Activated naive CD4-positive, alpha-beta T cell treated with anti-CD3 and anti-CD28 coated beads, Interleukin-2, amount 50 U/mL, for 24 hours (primary cell): ENCODE results near the gene SCAMP5.

Experiments
- H3K27ac Mint-ChIP-seq: one replicate; pipeline ENCODE4 v1.8.0; 2021; ENCODE audit warnings: mild to moderate bottlenecking, mixed read lengths
- H3K27me3 Mint-ChIP-seq: one replicate; pipeline ENCODE4 v1.8.0; 2021; ENCODE audit warnings: mixed read lengths
- H3K36me3 Mint-ChIP-seq: one replicate; pipeline ENCODE4 v1.8.0; 2021; ENCODE audit warnings: mixed read lengths
- H3K4me1 Mint-ChIP-seq: one replicate; pipeline ENCODE4 v1.8.0; 2021; ENCODE audit warnings: mixed read lengths
- H3K4me3 Mint-ChIP-seq: one replicate; pipeline ENCODE4 v1.8.0; 2021; ENCODE audit warnings: mild to moderate bottlenecking, mixed read lengths
- H3K9me3 Mint-ChIP-seq: one replicate; pipeline ENCODE4 v1.8.0; 2021; ENCODE audit warnings: mixed read lengths

The SCAMP5 gene

GRCh38 chr15:74995779-74996765 lies 709 bp downstream of the SCAMP5 start:
- Mint-ChIP-seq H3K27me3 (peaks cover 4% of the 10 kb centered on the region), H3K4me3 (peak overlapping the region; percentile 93), H3K27ac (peak overlapping the region; percentile 23), H3K9me3 (no peaks in the 10 kb centered on the region), H3K4me1 (peaks cover 16% of the 10 kb centered on the region), H3K36me3 (no peaks in the 10 kb centered on the region)

- no peak overlapping the region for H3K27ac Mint-ChIP-seq
Measured at GRCh38 chr15:74997141-74997540, 1.8 kb downstream of the SCAMP5 start.

DNA sequence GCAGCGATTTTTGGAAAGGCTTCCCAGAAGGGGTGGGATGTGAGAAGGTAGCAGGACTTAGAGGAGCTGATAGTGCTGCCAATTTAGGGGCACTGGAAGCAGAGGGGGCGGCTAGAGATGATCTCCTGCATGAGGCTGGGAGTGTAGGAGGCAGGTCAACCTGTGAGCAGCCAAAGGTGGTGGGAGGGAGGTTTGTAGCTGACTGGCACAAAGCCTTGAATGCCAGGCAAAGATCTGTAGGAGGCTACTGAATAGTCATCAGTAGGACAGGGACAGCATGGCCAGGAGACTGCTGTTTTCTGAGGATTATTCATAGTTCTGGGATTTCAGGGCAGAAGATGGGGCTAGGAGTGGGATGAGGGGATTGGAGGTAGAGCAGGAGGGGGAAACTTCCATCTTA lies 2.2 kb downstream of the SCAMP5 start:
- peaks cover 4% of the 10 kb centered on the region for H3K27me3 Mint-ChIP-seq
- H3K9me3 Mint-ChIP-seq: no peaks in the 10 kb centered on the region
- no peak overlapping the region for H3K27ac Mint-ChIP-seq
- no peak overlapping the region for H3K4me3 Mint-ChIP-seq
- no peaks in the 10 kb centered on the region for H3K36me3 Mint-ChIP-seq
- H3K4me1 Mint-ChIP-seq: peaks cover 16% of the 10 kb centered on the region

More at GRCh38 chr15:74997141-74997540, 1.8 kb downstream of the SCAMP5 start:
- peaks cover 4% of the 10 kb centered on the region for H3K27me3 Mint-ChIP-seq
- H3K4me3 Mint-ChIP-seq: no peak overlapping the region
- H3K36me3 Mint-ChIP-seq: no peaks in the 10 kb centered on the region
- H3K9me3 Mint-ChIP-seq: no peaks in the 10 kb centered on the region
- peaks cover 16% of the 10 kb centered on the region for H3K4me1 Mint-ChIP-seq

GRCh38 chr15:75001310-75001709 lies 5.9 kb downstream of the SCAMP5 start:
- peaks cover 5% of the 10 kb centered on the region for H3K4me1 Mint-ChIP-seq
- H3K27me3 Mint-ChIP-seq: peaks cover 3% of the 10 kb centered on the region
- H3K27ac Mint-ChIP-seq: no peak overlapping the region
- no peaks in the 10 kb centered on the region for H3K36me3 Mint-ChIP-seq
- H3K4me3 Mint-ChIP-seq: no peak overlapping the region
- no peaks in the 10 kb centered on the region for H3K9me3 Mint-ChIP-seq

DNA sequence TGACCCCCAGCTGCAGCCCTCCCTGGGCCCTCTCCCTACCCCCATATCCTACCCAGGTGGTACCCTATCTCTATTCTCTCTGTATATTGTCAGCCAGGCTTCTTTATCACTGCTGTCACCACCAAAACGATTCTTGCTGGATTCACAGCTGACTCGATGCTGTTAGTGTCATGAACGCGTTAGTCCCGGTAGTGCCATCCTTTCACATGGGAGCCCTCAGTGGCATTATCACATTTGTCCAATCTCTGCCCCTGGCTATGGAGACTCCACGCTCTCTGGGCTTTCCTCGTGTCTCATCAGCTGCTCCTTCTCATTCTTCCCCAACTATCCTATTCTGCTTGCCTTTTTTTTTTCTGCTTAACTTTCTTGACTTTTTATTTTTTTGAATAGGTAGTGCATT lies 7.0 kb downstream of the SCAMP5 start:
- no peaks in the 10 kb centered on the region for H3K36me3 Mint-ChIP-seq
- peak overlapping the region; percentile 11 for H3K27ac Mint-ChIP-seq
- no peaks in the 10 kb centered on the region for H3K9me3 Mint-ChIP-seq
- no peaks in the 10 kb centered on the region for H3K4me1 Mint-ChIP-seq
- H3K4me3 Mint-ChIP-seq: no peak overlapping the region
- H3K27me3 Mint-ChIP-seq: peaks cover 2% of the 10 kb centered on the region

DNA sequence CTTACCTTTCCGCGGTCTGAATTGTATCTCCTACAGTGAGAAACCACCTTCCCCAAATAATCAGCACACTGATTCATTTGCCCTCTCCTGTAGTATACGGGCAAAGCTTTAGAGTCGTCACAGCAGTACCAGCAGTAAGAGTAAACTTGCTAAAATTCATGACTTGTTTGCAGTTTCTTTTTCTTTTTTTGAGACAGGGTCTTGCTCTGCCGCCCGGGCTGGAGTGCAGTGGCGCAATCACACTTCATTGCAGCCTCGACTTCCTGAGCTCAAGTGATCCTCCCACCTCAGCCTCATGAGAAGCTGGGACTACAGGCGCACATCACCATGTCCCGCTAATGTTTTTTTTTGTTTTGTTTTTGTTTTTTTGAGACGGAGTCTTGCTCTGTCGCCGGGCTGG lies 11.9 kb downstream of the SCAMP5 start:
- Mint-ChIP-seq H3K4me1 (peaks cover 5% of the 10 kb centered on the region), H3K4me3 (no peak overlapping the region), H3K36me3 (peaks cover 3% of the 10 kb centered on the region), H3K27ac (no peak overlapping the region), H3K27me3 (no peaks in the 10 kb centered on the region), H3K9me3 (no peaks in the 10 kb centered on the region)

GRCh38 chr15:75008221-75008625 lies 12.9 kb downstream of the SCAMP5 start:
- Mint-ChIP-seq H3K4me3 (no peak overlapping the region), H3K27ac (no peak overlapping the region), H3K4me1 (peaks cover 5% of the 10 kb centered on the region), H3K9me3 (no peaks in the 10 kb centered on the region), H3K36me3 (peaks cover 3% of the 10 kb centered on the region), H3K27me3 (no peaks in the 10 kb centered on the region)

- Mint-ChIP-seq H3K27me3 (no peaks in the 10 kb centered on the region), H3K9me3 (no peaks in the 10 kb centered on the region), H3K4me3 (no peak overlapping the region), H3K27ac (no peak overlapping the region), H3K4me1 (peaks cover 5% of the 10 kb centered on the region), H3K36me3 (peaks cover 3% of the 10 kb centered on the region)
Measured at GRCh38 chr15:75008629-75009326, 13.4 kb downstream of the SCAMP5 start.

DNA sequence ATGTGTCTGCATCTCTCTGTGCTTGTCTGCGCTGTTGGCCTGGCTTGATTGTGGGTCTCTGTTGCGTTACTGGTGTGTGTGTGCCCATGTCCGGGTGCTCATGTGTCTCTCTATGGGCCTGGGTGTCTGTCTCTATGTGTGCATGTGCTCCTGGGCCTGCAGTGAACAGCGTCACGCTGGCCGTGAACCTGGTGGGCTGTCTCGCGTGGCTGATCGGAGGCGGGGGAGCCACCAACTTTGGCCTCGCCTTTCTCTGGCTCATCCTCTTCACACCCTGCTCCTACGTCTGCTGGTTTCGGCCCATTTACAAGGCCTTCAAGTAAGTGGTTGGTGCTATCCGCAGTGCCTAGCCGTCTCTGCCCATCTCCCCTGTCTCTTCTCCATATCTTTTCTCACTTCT lies 21.1 kb downstream of the SCAMP5 start:
- no peaks in the 10 kb centered on the region for H3K4me1 Mint-ChIP-seq
- H3K36me3 Mint-ChIP-seq: no peaks in the 10 kb centered on the region
- H3K4me3 Mint-ChIP-seq: no peak overlapping the region
- no peaks in the 10 kb centered on the region for H3K27me3 Mint-ChIP-seq
- H3K9me3 Mint-ChIP-seq: no peaks in the 10 kb centered on the region
- no peak overlapping the region for H3K27ac Mint-ChIP-seq

DNA sequence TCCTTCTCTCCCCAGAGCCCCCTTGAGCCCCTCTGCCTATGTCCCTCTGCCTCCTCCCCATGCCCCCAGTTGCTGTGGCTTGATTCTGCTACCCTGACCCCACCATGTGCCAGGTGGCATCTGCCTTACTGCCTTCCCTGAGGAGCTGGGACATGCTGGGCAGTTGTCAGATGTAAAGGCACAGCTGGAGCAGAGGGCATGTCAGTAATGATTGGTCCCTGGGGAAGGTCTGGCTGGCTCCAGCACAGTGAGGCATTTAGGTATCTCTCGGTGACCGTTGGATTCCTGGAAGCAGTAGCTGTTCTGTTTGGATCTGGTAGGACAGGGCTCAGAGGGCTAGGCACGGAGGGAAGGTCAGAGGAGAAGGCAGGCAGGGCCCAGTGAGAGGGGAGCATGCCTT lies 24.6 kb downstream of the SCAMP5 start:
- Mint-ChIP-seq H3K27me3 (no peaks in the 10 kb centered on the region), H3K4me1 (peaks cover 11% of the 10 kb centered on the region)

GRCh38 chr15:75021341-75021740 lies 26.0 kb downstream of the SCAMP5 start:
- no peaks in the 10 kb centered on the region for H3K27me3 Mint-ChIP-seq
- H3K36me3 Mint-ChIP-seq: no peaks in the 10 kb centered on the region
- peaks cover 18% of the 10 kb centered on the region for H3K4me1 Mint-ChIP-seq
- H3K27ac Mint-ChIP-seq: no peak overlapping the region
- no peak overlapping the region for H3K4me3 Mint-ChIP-seq
- H3K9me3 Mint-ChIP-seq: no peaks in the 10 kb centered on the region

More for the DNA sequence above, 24.6 kb downstream of the SCAMP5 start:
- H3K9me3 Mint-ChIP-seq: no peaks in the 10 kb centered on the region
- H3K4me3 Mint-ChIP-seq: no peak overlapping the region
- H3K27ac Mint-ChIP-seq: peak overlapping the region; percentile 17
- no peaks in the 10 kb centered on the region for H3K36me3 Mint-ChIP-seq

- Mint-ChIP-seq H3K4me1 (peaks cover 18% of the 10 kb centered on the region), H3K27ac (no peak overlapping the region), H3K27me3 (no peaks in the 10 kb centered on the region)
Measured at GRCh38 chr15:75022783-75023180, 27.4 kb downstream of the SCAMP5 start.

GRCh38 chr15:75023181-75023871 lies 28.0 kb downstream of the SCAMP5 start, which contains the start of gene PPCDC:
TSS of gene PPCDC (plus strand) at chr15:75023590. CDS start at chr15:75028319, 4,729 bp downstream.
- Mint-ChIP-seq H3K27me3 (no peaks in the 10 kb centered on the region), H3K36me3 (no peaks in the 10 kb centered on the region), H3K9me3 (no peaks in the 10 kb centered on the region), H3K4me3 (peak within 1 kb of the TSS; percentile 96), H3K4me1 (peaks cover 18% of the 10 kb centered on the region), H3K27ac (peak within 1 kb of the TSS; percentile 97)

More at GRCh38 chr15:75022783-75023180, 27.4 kb downstream of the SCAMP5 start:
- H3K4me3 Mint-ChIP-seq: peak overlapping the region; percentile 96
- H3K36me3 Mint-ChIP-seq: no peaks in the 10 kb centered on the region
- no peaks in the 10 kb centered on the region for H3K9me3 Mint-ChIP-seq

DNA sequence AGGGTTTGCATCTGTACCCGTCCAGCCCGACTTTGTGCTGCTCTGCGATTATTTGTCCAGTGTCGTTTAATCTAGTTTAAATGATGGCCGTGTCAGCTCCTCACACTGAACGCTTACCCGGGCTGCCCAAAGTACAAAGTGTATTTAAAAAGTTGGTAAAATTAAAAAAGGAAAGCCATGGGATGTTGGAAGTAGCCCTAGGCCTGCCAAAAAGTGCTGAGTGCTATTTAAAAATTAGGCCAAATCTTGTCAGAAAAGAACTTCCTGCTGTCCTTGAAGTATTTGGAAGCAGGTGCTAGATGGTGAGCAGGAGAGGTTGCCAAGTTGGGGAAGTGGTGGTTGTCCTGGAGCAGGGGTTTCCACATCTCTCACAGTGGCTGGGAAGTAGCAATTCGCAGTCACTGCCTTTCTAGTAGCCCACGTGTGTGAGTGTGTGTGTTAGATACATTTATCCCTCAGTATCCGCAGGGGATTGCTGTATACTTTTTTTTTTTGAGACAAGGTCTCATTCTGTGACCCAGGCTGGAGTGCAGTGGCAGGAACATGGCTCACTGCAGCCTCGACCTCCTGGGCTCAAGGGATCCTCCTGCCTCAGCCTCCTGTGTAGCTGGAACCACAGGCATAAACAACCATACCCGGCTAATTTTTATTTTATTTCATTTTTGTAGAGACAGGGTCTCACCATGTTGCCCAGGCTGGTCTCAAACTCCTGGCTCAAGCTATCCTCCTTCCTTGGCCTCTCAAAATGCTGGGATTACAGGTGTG lies 28.7 kb downstream of the SCAMP5 start:
- Mint-ChIP-seq H3K27ac (peak overlapping the region; percentile 97), H3K36me3 (no peaks in the 10 kb centered on the region), H3K27me3 (no peaks in the 10 kb centered on the region), H3K9me3 (no peaks in the 10 kb centered on the region), H3K4me1 (peaks cover 19% of the 10 kb centered on the region), H3K4me3 (peak overlapping the region; percentile 96)

DNA sequence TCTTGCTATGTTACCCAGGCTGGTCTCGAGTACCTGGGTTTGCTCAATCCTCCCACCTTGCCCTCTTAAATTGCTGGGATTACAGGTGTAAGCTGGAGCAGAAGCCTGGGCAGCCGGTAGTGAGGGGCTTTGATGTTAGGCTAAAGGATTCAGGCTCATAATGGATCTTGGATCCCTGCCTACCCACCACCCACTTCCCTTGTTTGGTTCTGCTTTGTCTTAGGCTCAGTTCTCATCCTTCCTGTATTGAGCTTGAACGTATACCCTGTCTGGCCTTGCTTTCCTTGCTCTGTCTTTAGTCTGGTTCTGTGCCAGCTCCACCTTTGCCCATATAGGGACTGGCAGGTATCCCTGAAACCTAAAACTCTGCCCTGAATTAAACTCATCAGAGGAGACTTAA lies 29.7 kb downstream of the SCAMP5 start:
- H3K27me3 Mint-ChIP-seq: no peaks in the 10 kb centered on the region

More for the DNA sequence above, 29.7 kb downstream of the SCAMP5 start:
- peak overlapping the region; percentile 88 for H3K27ac Mint-ChIP-seq
- H3K4me3 Mint-ChIP-seq: peak overlapping the region; percentile 96
- H3K4me1 Mint-ChIP-seq: peaks cover 25% of the 10 kb centered on the region
- no peaks in the 10 kb centered on the region for H3K36me3 Mint-ChIP-seq
- no peaks in the 10 kb centered on the region for H3K9me3 Mint-ChIP-seq
